ENCODE results near the gene CARD14. TPM values are rescaled to one million over a fixed set of nuclear protein-coding genes. Genes with fewer than 3 reads are reported as not detected.

Gene CARD14
- total RNA-seq, 1 donor from 2014 or later: 0.50 TPM

GRCh38 chr17:80217703-80218362 lies 48.0 kb downstream of the CARD14 start:
- ATAC-seq: no peak
- Histone ChIP-seq H3K27ac (no peak overlapping the region), H3K4me1 (peaks cover 32% of the 10 kb centered on the region), H3K36me3 (peaks cover 45% of the 10 kb centered on the region), H3K9me3 (no peaks in the 10 kb centered on the region), H3K27me3 (ENCODE audit: low read depth) (no peaks in the 10 kb centered on the region), H3K4me3 (no peak overlapping the region)
- no peak for DNase-seq
- intact Hi-C loops (cut with DNase I): no loop called here
- no peak for TF ChIP-seq CTCF (IDR thresholded peaks at IDR 0.05)

- Histone ChIP-seq H3K27ac (no peak overlapping the region), H3K9me3 (no peaks in the 10 kb centered on the region), H3K4me1 (peaks cover 30% of the 10 kb centered on the region), H3K4me3 (no peak overlapping the region), H3K36me3 (peaks cover 39% of the 10 kb centered on the region), H3K27me3 (ENCODE audit: low read depth) (no peaks in the 10 kb centered on the region)
- intact Hi-C loops (cut with DNase I): no loop called here
- no peak for DNase-seq
- no peak for ATAC-seq
- no peak for TF ChIP-seq CTCF (IDR thresholded peaks at IDR 0.05)
Measured at GRCh38 chr17:80218391-80218790, 48.6 kb downstream of the CARD14 start.

GRCh38 chr17:80219013-80219762 lies 49.4 kb downstream of the CARD14 start:
- Histone ChIP-seq H3K27me3 (ENCODE audit: low read depth) (no peaks in the 10 kb centered on the region), H3K9me3 (no peaks in the 10 kb centered on the region), H3K4me3 (peak overlapping the region; percentile 96), H3K36me3 (peaks cover 31% of the 10 kb centered on the region), H3K4me1 (peaks cover 28% of the 10 kb centered on the region), H3K27ac (peak overlapping the region; percentile 90)
- peak; percentile 80 to 82 for ATAC-seq
- no peak for TF ChIP-seq CTCF (IDR thresholded peaks at IDR 0.05)
- intact Hi-C loops (cut with DNase I): no loop called here
- peak; percentile 89 for DNase-seq

GRCh38 chr17:80219763-80220053 lies 49.9 kb downstream of the CARD14 start:
- H3K4me3 ChIP-seq: peak overlapping the region; percentile 96
- peaks cover 28% of the 10 kb centered on the region for H3K4me1 ChIP-seq
- DNase-seq (no peak), ATAC-seq (no peak)
- intact Hi-C loops (cut with DNase I): no loop called here
- TF ChIP-seq CTCF (IDR thresholded peaks at IDR 0.05): no peak
- H3K27me3 ChIP-seq (ENCODE audit: low read depth): no peaks in the 10 kb centered on the region
- peak overlapping the region; percentile 90 for H3K27ac ChIP-seq
- no peaks in the 10 kb centered on the region for H3K9me3 ChIP-seq
- H3K36me3 ChIP-seq: peaks cover 26% of the 10 kb centered on the region

- intact Hi-C loops (cut with DNase I): no loop called here
- Histone ChIP-seq H3K27ac (peak within 1 kb of the TSS; percentile 90), H3K4me1 (peaks cover 28% of the 10 kb centered on the region), H3K4me3 (peak within 1 kb of the TSS; percentile 96), H3K27me3 (ENCODE audit: low read depth) (no peaks in the 10 kb centered on the region), H3K9me3 (no peaks in the 10 kb centered on the region), H3K36me3 (peaks cover 21% of the 10 kb centered on the region)
- ATAC-seq (peak; percentile 92 to 95), DNase-seq (peak; percentile 89)
- no peak for TF ChIP-seq CTCF (IDR thresholded peaks at IDR 0.05)
Measured at GRCh38 chr17:80220054-80220735, 50.4 kb downstream of the CARD14 start, which contains the start of the genes SGSH and SLC26A11. SGSH (minus strand) TSS chr17:80220333; CDS start chr17:80220313, 20 bp downstream. SLC26A11 (plus strand) TSS chr17:80220427; CDS start chr17:80221561, 1,134 bp downstream.
